ENCODE results near the gene NRG2. TPM values are rescaled to one million over a fixed set of nuclear protein-coding genes. Genes with fewer than 3 reads are reported as not detected.

Gene NRG2
- total RNA-seq, 4 donors from 2014 or later, result 0.80 TPM; not detected in 3

- DNase-seq, result no peak
- Histone ChIP-seq H3K27me3 (no peaks in the 10 kb centered on the region), H3K27ac (no peak overlapping the region), H3K9me3 (no peaks in the 10 kb centered on the region), H3K4me1 (no peaks in the 10 kb centered on the region), H3K4me3 (no peak overlapping the region), H3K36me3 (no peaks in the 10 kb centered on the region)
- TF ChIP-seq CTCF (IDR thresholded peaks at IDR 0.05) (no peak), POLR2A (IDR thresholded peaks at IDR 0.05) (no peak)
Observed at GRCh38 chr5:139820606-139821005, 222.5 kb downstream of the NRG2 start.

- Histone ChIP-seq H3K27me3 (no peaks in the 10 kb centered on the region), H3K4me1 (no peaks in the 10 kb centered on the region), H3K9me3 (no peaks in the 10 kb centered on the region), H3K36me3 (no peaks in the 10 kb centered on the region), H3K27ac (no peak overlapping the region), H3K4me3 (no peak overlapping the region)
- peak in 1 of 3 donors; percentile 24 for DNase-seq
- no peak for TF ChIP-seq POLR2A (IDR thresholded peaks at IDR 0.05)
- TF ChIP-seq CTCF (IDR thresholded peaks at IDR 0.05), result no peak
Observed at GRCh38 chr5:139820130-139820529, 223.0 kb downstream of the NRG2 start.

GRCh38 chr5:139817970-139818369 lies 225.1 kb downstream of the NRG2 start:
- Histone ChIP-seq H3K4me3 (no peak overlapping the region), H3K27ac (no peak overlapping the region), H3K36me3 (no peaks in the 10 kb centered on the region), H3K9me3 (no peaks in the 10 kb centered on the region), H3K27me3 (no peaks in the 10 kb centered on the region), H3K4me1 (no peaks in the 10 kb centered on the region)
- DNase-seq, result no peak
- TF ChIP-seq CTCF (IDR thresholded peaks at IDR 0.05), result no peak
- TF ChIP-seq POLR2A (IDR thresholded peaks at IDR 0.05), result no peak

- no peak for TF ChIP-seq POLR2A (IDR thresholded peaks at IDR 0.05)
- no peak for TF ChIP-seq CTCF (IDR thresholded peaks at IDR 0.05)
- H3K36me3 ChIP-seq, result no peaks in the 10 kb centered on the region
- no peaks in the 10 kb centered on the region for H3K27me3 ChIP-seq
- H3K27ac ChIP-seq, result no peak overlapping the region
- H3K4me1 ChIP-seq, result no peaks in the 10 kb centered on the region
- H3K9me3 ChIP-seq, result no peaks in the 10 kb centered on the region
- H3K4me3 ChIP-seq, result no peak overlapping the region
- DNase-seq, result peak in 1 of 3 donors; percentile 26
Observed at GRCh38 chr5:139817362-139817761, 225.7 kb downstream of the NRG2 start.

- no peak overlapping the region for H3K27ac ChIP-seq
- H3K9me3 ChIP-seq, result no peaks in the 10 kb centered on the region
- no peaks in the 10 kb centered on the region for H3K36me3 ChIP-seq
- no peak for DNase-seq
- TF ChIP-seq CTCF (IDR thresholded peaks at IDR 0.05), result no peak
- TF ChIP-seq POLR2A (IDR thresholded peaks at IDR 0.05), result no peak
- H3K4me3 ChIP-seq, result no peak overlapping the region
- no peaks in the 10 kb centered on the region for H3K27me3 ChIP-seq
- no peaks in the 10 kb centered on the region for H3K4me1 ChIP-seq
Observed at GRCh38 chr5:139816566-139816965, 226.5 kb downstream of the NRG2 start.

- peak in 1 of 3 donors; percentile 28 for DNase-seq
- no peaks in the 10 kb centered on the region for H3K4me1 ChIP-seq
- no peak overlapping the region for H3K4me3 ChIP-seq
- no peaks in the 10 kb centered on the region for H3K27me3 ChIP-seq
- H3K36me3 ChIP-seq, result no peaks in the 10 kb centered on the region
- no peaks in the 10 kb centered on the region for H3K9me3 ChIP-seq
- TF ChIP-seq POLR2A (IDR thresholded peaks at IDR 0.05) (no peak), CTCF (IDR thresholded peaks at IDR 0.05) (no peak)
- no peak overlapping the region for H3K27ac ChIP-seq
Observed at GRCh38 chr5:139814704-139815280, 228.3 kb downstream of the NRG2 start.
